NCI-H446 (cell line): ENCODE results near the gene TASOR2.

ENCODE experiments used
- DNase-seq, 2 experiments: peaks; one replicate each; lab custom pipeline; 2025; lab: John Stamatoyannopoulos, UW

TASOR2 gene

DNA sequence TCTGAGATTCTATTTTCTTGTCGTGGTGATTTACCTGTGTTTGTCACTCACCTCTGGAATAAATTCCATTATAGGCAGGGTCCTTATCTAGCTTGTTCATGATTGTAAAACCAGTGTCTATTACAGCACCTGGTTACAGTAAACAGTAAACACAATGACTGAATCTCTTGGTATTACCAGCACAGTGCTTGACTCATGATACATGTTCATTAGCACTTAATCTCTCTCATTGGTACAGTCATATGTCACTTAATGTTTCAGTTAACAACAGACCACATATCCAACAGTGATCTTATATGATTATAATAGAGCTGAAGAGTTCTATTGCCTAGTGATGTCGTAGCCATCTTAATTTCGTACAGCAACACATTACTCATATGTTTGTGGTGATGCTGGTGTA is 1.6 kb upstream of the TASOR2 start:
- no peak for DNase-seq

GRCh38 chr10:5684971-5685763 is 529 bp downstream of the TASOR2 start:
- DNase-seq: peak; percentile 25 to 59

- no peak for DNase-seq
These were observed 1.2 kb downstream of the TASOR2 start for GRCh38 chr10:5685764-5686240.

GRCh38 chr10:5688587-5688986 is 3.9 kb downstream of the TASOR2 start:
- no peak for DNase-seq

- DNase-seq: no peak
These were observed 7.1 kb downstream of the TASOR2 start for GRCh38 chr10:5691786-5692185.

GRCh38 chr10:5692461-5693358 is 8.1 kb downstream of the TASOR2 start:
- DNase-seq: no peak

GRCh38 chr10:5694573-5694972 is 9.9 kb downstream of the TASOR2 start:
- no peak for DNase-seq

- DNase-seq: no peak
These were observed 12.7 kb downstream of the TASOR2 start for GRCh38 chr10:5697342-5697741.

DNA sequence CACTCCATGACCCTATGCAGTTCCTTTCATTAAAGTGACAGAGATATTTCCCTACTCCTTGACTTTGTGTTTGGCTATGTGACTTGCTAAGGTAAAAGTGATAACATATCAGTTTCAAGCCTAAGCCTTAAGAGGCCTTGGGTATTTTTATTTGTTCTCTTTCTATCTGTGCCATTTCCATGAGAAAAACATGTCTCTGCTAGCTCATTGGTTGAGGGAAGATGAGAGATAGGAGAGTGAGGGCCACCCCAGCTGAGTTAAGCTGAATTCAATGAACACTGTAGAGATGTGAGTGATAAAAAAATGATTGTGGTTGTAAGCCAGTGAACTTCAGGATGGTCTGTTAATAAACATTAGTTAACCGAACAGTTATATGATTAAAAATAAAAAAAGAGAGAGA is 13.4 kb downstream of the TASOR2 start:
- no peak for DNase-seq

GRCh38 chr10:5708356-5708755 is 23.7 kb downstream of the TASOR2 start:
- no peak for DNase-seq

DNA sequence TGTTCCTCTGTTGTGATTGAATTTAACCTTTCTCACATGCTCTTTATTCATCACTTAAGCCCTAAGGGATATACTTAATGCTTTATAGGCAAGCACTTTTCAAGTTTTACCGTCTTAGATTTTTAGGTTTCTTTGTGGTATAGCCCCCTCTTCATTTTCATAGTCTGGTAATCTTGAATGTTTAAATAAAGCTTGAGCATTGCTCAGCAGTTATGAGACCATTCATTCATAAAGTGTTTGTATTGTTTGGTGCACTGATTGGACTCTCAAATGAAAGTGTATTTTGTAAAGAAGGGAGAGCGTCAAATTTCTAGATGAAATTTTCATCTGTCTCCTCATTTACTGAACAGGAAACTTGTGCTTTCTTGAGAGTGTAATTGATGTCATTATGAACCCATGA is 25.2 kb downstream of the TASOR2 start:
- DNase-seq: no peak

- DNase-seq: no peak
These were observed 26.2 kb downstream of the TASOR2 start for GRCh38 chr10:5710859-5711258.

DNA sequence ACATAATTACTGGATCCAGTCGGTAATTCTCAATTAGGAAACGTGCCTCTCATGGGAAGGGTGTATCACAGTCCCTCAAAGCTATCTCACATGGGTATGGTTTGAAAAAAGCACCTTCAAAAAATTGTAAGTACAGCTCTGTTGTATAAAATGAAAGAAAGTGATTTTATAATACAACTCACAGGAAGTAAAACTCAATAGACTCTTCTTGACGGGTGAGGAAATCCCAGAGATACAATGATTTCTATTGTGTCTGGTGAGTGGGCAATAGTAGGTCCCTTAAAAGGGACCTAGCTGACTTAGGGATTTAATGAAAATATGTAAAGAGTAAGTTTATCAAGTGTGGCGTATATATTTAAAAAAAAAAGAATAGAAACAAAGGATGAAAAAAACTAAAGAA is 27.0 kb downstream of the TASOR2 start:
- DNase-seq: no peak

- no peak for DNase-seq
These were observed 34.9 kb downstream of the TASOR2 start for GRCh38 chr10:5719546-5719945.

- DNase-seq: no peak
These were observed 35.5 kb downstream of the TASOR2 start for GRCh38 chr10:5720182-5720581.

- no peak for DNase-seq
These were observed 39.1 kb downstream of the TASOR2 start for GRCh38 chr10:5723692-5724091.

GRCh38 chr10:5730766-5731165 is 46.1 kb downstream of the TASOR2 start:
- DNase-seq: no peak

DNA sequence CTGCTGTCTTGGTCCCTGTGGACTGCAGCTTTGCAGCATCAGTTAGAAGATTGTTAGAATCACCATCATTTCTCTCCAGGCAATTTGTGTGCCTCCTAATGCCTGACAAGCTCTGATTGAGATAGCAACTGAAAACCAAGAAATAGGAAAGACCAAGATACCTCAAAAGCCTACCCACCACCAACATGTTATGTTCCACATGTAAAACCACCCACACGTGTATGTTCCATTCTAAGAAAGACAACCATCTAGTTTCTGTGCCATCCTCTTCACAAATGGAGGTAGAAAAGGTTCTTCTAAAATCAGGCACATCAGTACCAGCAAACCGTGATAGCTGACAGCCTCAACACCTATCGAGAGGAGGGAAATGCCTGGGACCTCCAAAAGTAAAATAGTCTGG is 46.9 kb downstream of the TASOR2 start:
- no peak for DNase-seq

DNA sequence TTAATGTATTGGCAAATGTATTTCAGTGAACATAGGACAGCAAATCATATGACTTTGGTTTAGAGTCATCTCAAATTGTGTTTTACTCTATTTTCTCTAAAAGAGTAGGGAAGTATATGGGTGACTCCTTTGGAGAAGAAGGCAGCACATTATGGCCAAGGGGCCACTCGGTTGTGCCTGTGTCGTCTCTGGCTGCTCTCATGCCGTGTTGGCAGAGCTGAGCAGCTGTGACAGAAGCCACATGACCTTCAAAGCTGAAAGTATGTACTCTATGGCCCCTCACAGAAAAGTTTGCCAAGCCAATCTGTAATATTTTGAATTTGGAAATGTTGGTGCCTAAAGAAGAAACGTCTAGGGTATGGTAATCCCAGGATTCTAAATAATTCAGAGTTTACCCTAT is 47.5 kb downstream of the TASOR2 start:
- DNase-seq: no peak
